ENCODE measurements around the gene RNF220. TPM values are rescaled to one million over a fixed set of nuclear protein-coding genes. Genes with fewer than 3 reads are reported as not detected.
A peak's percentile ranks its signal among the peaks of the same experiment; 100 is the strongest.

The RNF220 gene
- total RNA-seq, 2 donors from 2014 or later = 53.3 to 62.0 TPM

- H3K9me3 ChIP-seq = no peaks in the 10 kb centered on the region
- H3K27me3 ChIP-seq = no peaks in the 10 kb centered on the region
- H3K27ac ChIP-seq = peak overlapping the region; percentile 92
- peaks cover 14% of the 10 kb centered on the region for H3K4me1 ChIP-seq
- peak overlapping the region in 1 of 2 donors; percentile 42 for H3K9ac ChIP-seq (ENCODE audit: low read depth in 2 of 2, low read length in 2 of 2)
- no peaks in the 10 kb centered on the region for H3K36me3 ChIP-seq
- peak; percentile 45 for DNase-seq
- intact Hi-C loops (cut with DNase I) = no loop called here
- no peak for TF ChIP-seq CTCF (IDR thresholded peaks at IDR 0.05)
- no peak overlapping the region for H3K4me3 ChIP-seq
Observed at GRCh38 chr1:44676484-44677200, 271.6 kb downstream of the RNF220 start.

GRCh38 chr1:44677201-44677766 is 272.2 kb downstream of the RNF220 start:
- peak overlapping the region; percentile 92 for H3K27ac ChIP-seq
- no peak for DNase-seq
- H3K36me3 ChIP-seq = no peaks in the 10 kb centered on the region
- H3K9me3 ChIP-seq = no peaks in the 10 kb centered on the region
- peaks cover 14% of the 10 kb centered on the region for H3K4me1 ChIP-seq
- peak; percentile 34 for TF ChIP-seq CTCF (IDR thresholded peaks at IDR 0.05)
- H3K4me3 ChIP-seq = no peak overlapping the region
- no peaks in the 10 kb centered on the region for H3K27me3 ChIP-seq
- no peak overlapping the region for H3K9ac ChIP-seq (ENCODE audit: low read depth in 2 of 2, low read length in 2 of 2)
- intact Hi-C loops (cut with DNase I) = no loop called here

- Histone ChIP-seq H3K27me3 (no peaks in the 10 kb centered on the region), H3K9ac (ENCODE audit: low read depth in 2 of 2, low read length in 2 of 2) (no peak overlapping the region), H3K27ac (no peak overlapping the region), H3K36me3 (no peaks in the 10 kb centered on the region), H3K9me3 (no peaks in the 10 kb centered on the region), H3K4me1 (peaks cover 10% of the 10 kb centered on the region), H3K4me3 (no peak overlapping the region)
- no peak for DNase-seq
- intact Hi-C loops (cut with DNase I) = no loop called here
- no peak for TF ChIP-seq CTCF (IDR thresholded peaks at IDR 0.05)
Observed at GRCh38 chr1:44678120-44678519, 273.1 kb downstream of the RNF220 start.

- no peaks in the 10 kb centered on the region for H3K27me3 ChIP-seq
- peaks cover 7% of the 10 kb centered on the region for H3K4me1 ChIP-seq
- no peak for TF ChIP-seq CTCF (IDR thresholded peaks at IDR 0.05)
- intact Hi-C loops (cut with DNase I) = no loop called here
- H3K27ac ChIP-seq = no peak overlapping the region
- no peak overlapping the region for H3K4me3 ChIP-seq
- no peaks in the 10 kb centered on the region for H3K36me3 ChIP-seq
- no peak for DNase-seq
- no peak overlapping the region for H3K9ac ChIP-seq (ENCODE audit: low read depth in 2 of 2, low read length in 2 of 2)
- no peaks in the 10 kb centered on the region for H3K9me3 ChIP-seq
Observed at GRCh38 chr1:44678626-44679025, 273.6 kb downstream of the RNF220 start.

GRCh38 chr1:44679468-44679867 is 274.4 kb downstream of the RNF220 start:
- Histone ChIP-seq H3K27ac (no peak overlapping the region), H3K4me3 (no peak overlapping the region), H3K9me3 (no peaks in the 10 kb centered on the region), H3K4me1 (peaks cover 7% of the 10 kb centered on the region), H3K27me3 (no peaks in the 10 kb centered on the region), H3K36me3 (no peaks in the 10 kb centered on the region), H3K9ac (ENCODE audit: low read depth in 2 of 2, low read length in 2 of 2) (no peak overlapping the region)
- no peak for DNase-seq
- TF ChIP-seq CTCF (IDR thresholded peaks at IDR 0.05) = no peak
- intact Hi-C loops (cut with DNase I) = no loop called here

Measured in colonic mucosa (tissue), 4 donors.